ENCODE results near the gene GPR137.

The GPR137 gene

GRCh38 chr11:64249563-64250414, 35.9 kb upstream of the GPR137 start:
- no peak for DNase-seq

- no peak for DNase-seq
These were observed 35.1 kb upstream of the GPR137 start for GRCh38 chr11:64250415-64251015.

- no peak for DNase-seq
These were observed 34.5 kb upstream of the GPR137 start, which contains the start of gene PLCB3 for GRCh38 chr11:64251016-64251752. PLCB3 (plus strand) TSS chr11:64251530; CDS start chr11:64251650, 120 bp downstream.

- no peak for DNase-seq
These were observed 34.0 kb upstream of the GPR137 start for GRCh38 chr11:64251753-64252002.

- no peak for DNase-seq
These were observed 33.4 kb upstream of the GPR137 start for GRCh38 chr11:64252003-64252872.

- no peak for DNase-seq
These were observed 32.6 kb upstream of the GPR137 start for GRCh38 chr11:64253043-64253442.

GRCh38 chr11:64253481-64253880, 32.2 kb upstream of the GPR137 start:
- no peak for DNase-seq

- DNase-seq, result no peak
These were observed 31.3 kb upstream of the GPR137 start for GRCh38 chr11:64254326-64254725.

GRCh38 chr11:64255135-64256128, 30.2 kb upstream of the GPR137 start:
- DNase-seq, result no peak

- no peak for DNase-seq
These were observed 29.3 kb upstream of the GPR137 start for GRCh38 chr11:64256300-64256699.

GRCh38 chr11:64258356-64258755, 27.3 kb upstream of the GPR137 start:
- DNase-seq, result no peak

GRCh38 chr11:64258946-64259532, 26.6 kb upstream of the GPR137 start:
- DNase-seq, result no peak

GRCh38 chr11:64259533-64260067, 26.0 kb upstream of the GPR137 start:
- no peak for DNase-seq

GRCh38 chr11:64260147-64260708, 25.4 kb upstream of the GPR137 start:
- DNase-seq, result no peak

- no peak for DNase-seq
These were observed 24.0 kb upstream of the GPR137 start for GRCh38 chr11:64261556-64262080.

GRCh38 chr11:64262271-64263002, 23.2 kb upstream of the GPR137 start:
- DNase-seq, result no peak

GRCh38 chr11:64263021-64263946, 22.4 kb upstream of the GPR137 start:
- DNase-seq, result no peak

- DNase-seq, result no peak
These were observed 21.7 kb upstream of the GPR137 start for GRCh38 chr11:64263947-64264317.

Measured in NCI-H1694 treated with DMSO at 0.1 percent for 48 hours (cell line).